Left kidney (tissue), 8 donors: ENCODE data around the gene HSF4. TPM values are rescaled to one million over a fixed set of nuclear protein-coding genes. Genes with fewer than 3 reads are reported as not detected.
"Not testable (repeated sequence)": the region's sequence is repeated elsewhere in the genome, so short reads cannot be mapped to it uniquely, and the experiment has no call there.

Experiments
- DNase-seq: peaks from one replicate; pipeline ENCODE4 v3.0.0-alpha.2; 2013
- long read RNA-seq, 8 donors: transcript quantifications; one replicate each; lab custom pipeline, GENCODE V29; 2026
- polyA plus RNA-seq: library from polyadenylated mRNA; unstranded; fragments of 120-200 nt; gene quantifications from one replicate; pipeline ENCODE4 v1.2.1, GENCODE V29; 2013; ENCODE audit not compliant: insufficient read length

The HSF4 gene
- polyA plus RNA-seq: 1.5 TPM
- long read RNA-seq, donor 1: 0 reads
- long read RNA-seq, donor 2, partial matches to known transcripts: 0 of 1 reads
- long read RNA-seq, donor 2, other reads (novel, unspliced or antisense): 0 of 1 reads
- long read RNA-seq, donor 3: 0 reads
- long read RNA-seq, donor 4: 0 reads
- long read RNA-seq, donor 5: 0 reads
- long read RNA-seq, donor 6: 0 reads
- long read RNA-seq, donor 7: 0 reads
- long read RNA-seq, donor 8: 0 reads

- DNase-seq: no peak
These were observed at the start of gene HSF4 for GRCh38 chr16:67164599-67165061. HSF4 (plus strand) TSS chr16:67164745; CDS start chr16:67164812, 67 bp downstream.

- DNase-seq: no peak
These were observed 49.8 kb upstream of the HSF4 start for GRCh38 chr16:67114793-67115192.

- DNase-seq: no peak
These were observed 48.9 kb upstream of the HSF4 start for GRCh38 chr16:67115639-67116038.

GRCh38 chr16:67116388-67117311 is 47.9 kb upstream of the HSF4 start:
- no peak for DNase-seq

GRCh38 chr16:67117716-67118115 is 46.8 kb upstream of the HSF4 start:
- no peak for DNase-seq

GRCh38 chr16:67120025-67120424 is 44.5 kb upstream of the HSF4 start:
- DNase-seq: no peak

GRCh38 chr16:67122799-67123198 is 41.7 kb upstream of the HSF4 start:
- DNase-seq: not testable (repeated sequence)

GRCh38 chr16:67128417-67128816 is 36.1 kb upstream of the HSF4 start:
- no peak for DNase-seq

GRCh38 chr16:67128887-67129286 is 35.7 kb upstream of the HSF4 start:
- DNase-seq: no peak

- no peak for DNase-seq
These were observed 35.1 kb upstream of the HSF4 start for GRCh38 chr16:67129422-67129821.

GRCh38 chr16:67137605-67138004 is 26.9 kb upstream of the HSF4 start:
- DNase-seq: no peak

- DNase-seq: no peak
These were observed 23.2 kb upstream of the HSF4 start for GRCh38 chr16:67141391-67141790.

- no peak for DNase-seq
These were observed 22.2 kb upstream of the HSF4 start for GRCh38 chr16:67142342-67142741.

GRCh38 chr16:67144943-67145342 is 19.6 kb upstream of the HSF4 start:
- DNase-seq: no peak

- DNase-seq: no peak
These were observed 18.8 kb upstream of the HSF4 start for GRCh38 chr16:67145746-67146145.

- DNase-seq: no peak
These were observed 17.8 kb upstream of the HSF4 start for GRCh38 chr16:67146523-67147357.

- no peak for DNase-seq
These were observed 17.0 kb upstream of the HSF4 start for GRCh38 chr16:67147437-67148140.

GRCh38 chr16:67148221-67148620 is 16.3 kb upstream of the HSF4 start:
- no peak for DNase-seq

- no peak for DNase-seq
These were observed 15.8 kb upstream of the HSF4 start for GRCh38 chr16:67148656-67149275.

GRCh38 chr16:67149276-67150046 is 15.1 kb upstream of the HSF4 start:
- DNase-seq: no peak
